ENCODE data around the gene REEP3.

REEP3 gene

GRCh38 chr10:63588436-63589167 is 67.4 kb downstream of the REEP3 start:
- no peak for DNase-seq (ENCODE audit: low spot score)

- DNase-seq (ENCODE audit: low spot score), result no peak
Measured at GRCh38 chr10:63591600-63592379, 70.6 kb downstream of the REEP3 start.

GRCh38 chr10:63593576-63593975 is 72.4 kb downstream of the REEP3 start:
- DNase-seq (ENCODE audit: low spot score), result no peak

- no peak for DNase-seq (ENCODE audit: low spot score)
Measured at GRCh38 chr10:63595072-63595471, 73.9 kb downstream of the REEP3 start.

GRCh38 chr10:63596924-63597323 is 75.7 kb downstream of the REEP3 start:
- no peak for DNase-seq (ENCODE audit: low spot score)

- DNase-seq (ENCODE audit: low spot score), result no peak
Measured at GRCh38 chr10:63600540-63600939, 79.3 kb downstream of the REEP3 start.

GRCh38 chr10:63603709-63604445 is 82.7 kb downstream of the REEP3 start:
- DNase-seq (ENCODE audit: low spot score), result no peak

- no peak for DNase-seq (ENCODE audit: low spot score)
Measured at GRCh38 chr10:63605197-63605967, 84.2 kb downstream of the REEP3 start.

GRCh38 chr10:63608511-63608910 is 87.3 kb downstream of the REEP3 start:
- no peak for DNase-seq (ENCODE audit: low spot score)

- DNase-seq (ENCODE audit: low spot score), result peak; percentile 41
Measured at GRCh38 chr10:63611078-63611477, 89.9 kb downstream of the REEP3 start.

GRCh38 chr10:63614371-63614891 is 93.2 kb downstream of the REEP3 start:
- peak; percentile 31 for DNase-seq (ENCODE audit: low spot score)

GRCh38 chr10:63618552-63618951 is 97.4 kb downstream of the REEP3 start:
- no peak for DNase-seq (ENCODE audit: low spot score)

GRCh38 chr10:63619426-63619825 is 98.2 kb downstream of the REEP3 start:
- DNase-seq (ENCODE audit: low spot score), result no peak

- no peak for DNase-seq (ENCODE audit: low spot score)
Measured at GRCh38 chr10:63622097-63622496, 100.9 kb downstream of the REEP3 start.

GRCh38 chr10:63624701-63625100 is 103.5 kb downstream of the REEP3 start:
- no peak for DNase-seq (ENCODE audit: low spot score)

- no peak for DNase-seq (ENCODE audit: low spot score)
Measured at GRCh38 chr10:63627396-63627795, 106.2 kb downstream of the REEP3 start.

- DNase-seq (ENCODE audit: low spot score), result no peak
Measured at GRCh38 chr10:63627881-63628296, 106.7 kb downstream of the REEP3 start.

GRCh38 chr10:63628526-63629362 is 107.5 kb downstream of the REEP3 start:
- no peak for DNase-seq (ENCODE audit: low spot score)

- peak; percentile 89 for DNase-seq (ENCODE audit: low spot score)
Measured at GRCh38 chr10:63629363-63630084, 108.3 kb downstream of the REEP3 start.

Measured in AG08395 (cell line).